ENCODE data around the gene EPHA1.
"Not testable (repeated sequence)": the region's sequence is repeated elsewhere in the genome, so short reads cannot be mapped to it uniquely, and the experiment has no call there.

Gene EPHA1

DNA sequence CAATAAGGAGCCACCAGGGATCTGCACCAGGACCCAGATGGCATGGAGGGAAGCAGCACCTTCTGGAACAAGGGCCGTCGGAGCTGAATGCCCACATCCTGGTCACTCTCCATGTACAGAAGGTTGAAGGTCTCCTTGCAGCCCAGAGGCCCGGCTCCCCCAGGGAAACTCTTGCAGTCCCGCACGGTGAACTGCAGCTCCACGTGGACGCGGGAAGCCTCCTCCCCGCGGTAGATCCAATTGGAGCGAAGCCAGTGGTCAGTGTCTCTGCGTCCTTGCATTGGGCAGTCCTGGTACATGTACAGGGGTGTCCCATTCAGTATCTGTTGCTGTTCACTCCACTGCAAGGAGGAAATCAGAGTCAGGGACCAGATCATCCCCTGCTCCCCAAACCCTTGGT lies 7.4 kb downstream of the EPHA1 start:
- no peak for DNase-seq

DNA sequence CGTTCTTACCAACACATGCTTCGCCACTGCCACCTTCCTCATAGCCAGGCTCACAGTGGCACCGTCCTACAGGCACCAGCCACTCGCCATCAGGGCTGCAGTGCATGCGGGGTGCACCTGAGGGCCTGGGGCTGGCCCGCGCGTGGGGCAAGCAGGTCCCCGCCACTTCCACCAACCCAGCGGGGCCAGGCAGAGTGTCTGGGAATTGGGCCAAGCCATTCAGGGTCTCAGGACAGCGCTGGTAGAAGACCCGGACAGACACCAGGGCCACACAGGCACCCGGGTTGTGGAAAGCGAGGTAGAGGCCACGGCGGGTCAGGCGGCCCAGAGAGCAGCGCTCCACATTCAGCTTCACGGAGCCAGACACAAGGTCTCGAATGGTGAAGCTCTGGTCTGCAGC lies 9.0 kb downstream of the EPHA1 start:
- no peak for DNase-seq

DNA sequence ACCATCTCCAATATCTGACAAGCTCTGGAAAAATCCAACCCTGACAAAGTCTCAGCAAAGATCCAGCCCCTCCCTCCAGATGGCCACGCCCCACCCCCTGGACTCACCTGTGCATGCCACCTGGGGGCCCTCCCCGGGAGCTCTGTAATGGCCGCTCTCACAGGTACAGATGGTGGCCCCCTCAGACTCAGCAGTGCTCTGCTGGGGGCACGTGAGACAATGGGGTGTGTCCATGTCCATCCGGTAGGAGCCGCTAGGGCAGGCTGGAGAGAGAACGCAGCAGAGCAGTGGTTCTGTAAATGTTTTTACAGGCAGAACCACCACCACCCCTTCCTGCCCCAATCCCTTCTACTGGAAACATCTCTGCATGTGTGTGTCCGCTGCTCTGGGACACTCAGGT lies 9.5 kb downstream of the EPHA1 start:
- DNase-seq: no peak

DNA sequence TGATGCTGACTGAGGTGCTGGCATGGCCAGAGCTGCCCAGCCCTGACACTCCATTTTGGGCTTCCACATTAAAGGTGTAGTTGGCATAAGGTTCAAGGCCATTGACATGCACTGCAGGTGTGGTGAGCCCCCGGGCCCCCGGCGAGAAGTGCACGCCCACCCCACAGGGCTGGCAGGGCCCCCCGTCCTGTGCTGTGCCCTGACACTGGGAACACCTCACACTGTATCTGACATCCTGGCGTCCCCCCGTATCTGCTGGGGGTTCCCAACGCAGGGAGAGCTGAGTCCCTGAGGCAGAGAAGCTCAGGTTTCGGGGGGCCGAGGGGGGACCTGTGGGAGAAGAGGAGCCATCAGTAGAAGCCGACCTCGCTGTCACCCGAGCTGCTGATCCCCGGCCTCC lies 10.0 kb downstream of the EPHA1 start:
- DNase-seq: no peak

DNA sequence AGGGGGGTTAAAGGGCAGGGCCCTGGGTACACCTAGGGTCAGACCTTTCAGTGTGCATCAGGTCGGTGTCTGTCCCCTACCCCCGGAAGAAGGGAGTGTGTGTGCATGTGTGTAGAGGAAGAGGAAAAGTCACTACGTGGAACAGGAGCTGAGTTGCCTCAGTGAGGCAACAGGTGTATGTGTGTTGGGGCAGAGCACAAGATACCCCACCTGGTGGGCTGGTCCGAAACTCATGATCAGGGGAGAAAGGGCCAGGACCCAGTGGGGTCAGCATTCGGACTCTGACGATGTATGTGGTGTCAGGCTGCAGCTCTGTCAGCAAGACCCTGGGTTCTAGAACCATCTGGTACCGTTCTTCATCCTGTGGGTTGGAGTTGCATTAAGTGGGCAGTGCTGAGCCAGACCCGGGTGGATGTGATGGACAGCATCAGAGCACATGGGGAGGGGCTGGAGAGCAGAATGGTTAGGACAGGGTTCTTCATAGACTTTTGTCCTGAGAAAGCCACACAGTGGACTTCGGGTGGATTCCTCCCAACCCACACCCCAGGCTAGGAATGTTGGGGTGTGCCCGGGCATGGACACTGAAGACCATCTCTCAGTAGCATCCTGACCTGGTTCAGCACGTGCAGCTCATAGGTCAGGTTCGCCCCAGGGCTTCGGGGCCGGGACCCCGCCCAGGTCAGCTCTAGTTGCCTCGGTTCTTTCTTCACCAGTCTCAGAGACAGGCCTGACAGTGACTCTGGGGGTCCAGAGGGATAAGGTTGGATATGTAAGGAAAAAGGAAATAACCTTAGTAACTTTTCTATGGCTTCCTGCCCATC lies 10.7 kb downstream of the EPHA1 start:
- no peak for DNase-seq

DNA sequence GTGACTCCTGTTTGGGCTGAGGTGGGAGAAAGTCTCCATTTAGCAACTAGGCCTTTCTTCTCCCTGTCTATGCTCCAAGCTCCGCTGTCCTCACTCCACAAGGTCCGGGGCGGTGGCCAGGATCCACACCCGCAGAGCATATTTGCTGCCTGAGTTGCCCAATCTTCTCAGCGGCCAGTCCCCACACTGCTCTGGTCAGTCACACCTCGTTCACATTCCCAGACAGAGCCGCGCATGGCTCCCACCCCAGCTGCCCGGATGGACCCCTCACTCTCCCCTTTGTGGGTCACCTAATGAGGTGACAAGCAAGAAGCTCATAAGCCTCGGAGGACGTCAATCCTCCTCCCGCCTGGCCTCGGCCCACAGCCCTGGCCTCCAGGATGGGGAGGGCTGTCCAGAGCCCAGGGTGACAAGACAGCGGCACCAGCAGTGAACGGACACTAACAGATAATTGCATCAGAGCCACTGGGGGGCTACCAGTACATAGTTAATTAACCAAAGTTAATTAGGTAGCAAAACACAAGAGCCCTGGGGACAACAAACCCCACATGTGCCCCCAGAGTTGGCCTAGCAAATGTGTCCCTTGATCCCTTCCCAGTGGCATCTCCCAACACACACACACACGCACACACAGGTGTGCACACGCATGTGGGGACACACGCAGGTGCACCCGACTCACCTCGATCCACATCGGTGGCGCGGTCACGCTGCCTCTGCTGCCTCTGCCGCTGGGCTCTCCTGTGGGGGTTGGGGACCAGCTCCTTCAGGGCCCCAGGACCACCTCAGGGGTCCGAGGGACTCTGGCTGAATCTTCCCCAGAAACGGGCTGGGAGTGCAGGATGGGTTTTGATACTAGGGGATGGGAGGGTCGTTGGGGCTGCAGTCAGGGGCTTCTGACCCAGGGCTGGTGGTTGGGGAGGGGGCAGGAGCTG lies 11.8 kb downstream of the EPHA1 start:
- DNase-seq: no peak

DNA sequence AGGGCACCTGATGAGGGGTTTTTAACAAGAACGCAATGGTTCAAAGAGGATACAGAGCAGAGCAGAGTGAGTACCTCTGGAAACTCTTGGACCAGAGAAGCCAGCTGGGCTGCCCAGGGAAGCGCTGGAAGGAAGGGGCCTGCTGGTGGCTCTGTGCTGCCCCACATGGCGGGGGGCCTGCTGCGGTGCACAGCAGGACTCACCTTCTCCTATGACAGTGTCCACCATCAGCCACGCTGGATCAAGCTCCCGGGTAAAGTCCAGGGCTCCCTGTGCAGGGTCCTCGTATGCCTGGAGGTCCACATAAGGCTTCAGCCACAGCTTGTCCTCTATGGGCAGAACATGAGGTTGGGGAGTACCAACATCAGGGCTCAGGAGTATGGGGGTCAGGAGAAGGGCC lies 12.5 kb downstream of the EPHA1 start:
- DNase-seq: no peak

DNA sequence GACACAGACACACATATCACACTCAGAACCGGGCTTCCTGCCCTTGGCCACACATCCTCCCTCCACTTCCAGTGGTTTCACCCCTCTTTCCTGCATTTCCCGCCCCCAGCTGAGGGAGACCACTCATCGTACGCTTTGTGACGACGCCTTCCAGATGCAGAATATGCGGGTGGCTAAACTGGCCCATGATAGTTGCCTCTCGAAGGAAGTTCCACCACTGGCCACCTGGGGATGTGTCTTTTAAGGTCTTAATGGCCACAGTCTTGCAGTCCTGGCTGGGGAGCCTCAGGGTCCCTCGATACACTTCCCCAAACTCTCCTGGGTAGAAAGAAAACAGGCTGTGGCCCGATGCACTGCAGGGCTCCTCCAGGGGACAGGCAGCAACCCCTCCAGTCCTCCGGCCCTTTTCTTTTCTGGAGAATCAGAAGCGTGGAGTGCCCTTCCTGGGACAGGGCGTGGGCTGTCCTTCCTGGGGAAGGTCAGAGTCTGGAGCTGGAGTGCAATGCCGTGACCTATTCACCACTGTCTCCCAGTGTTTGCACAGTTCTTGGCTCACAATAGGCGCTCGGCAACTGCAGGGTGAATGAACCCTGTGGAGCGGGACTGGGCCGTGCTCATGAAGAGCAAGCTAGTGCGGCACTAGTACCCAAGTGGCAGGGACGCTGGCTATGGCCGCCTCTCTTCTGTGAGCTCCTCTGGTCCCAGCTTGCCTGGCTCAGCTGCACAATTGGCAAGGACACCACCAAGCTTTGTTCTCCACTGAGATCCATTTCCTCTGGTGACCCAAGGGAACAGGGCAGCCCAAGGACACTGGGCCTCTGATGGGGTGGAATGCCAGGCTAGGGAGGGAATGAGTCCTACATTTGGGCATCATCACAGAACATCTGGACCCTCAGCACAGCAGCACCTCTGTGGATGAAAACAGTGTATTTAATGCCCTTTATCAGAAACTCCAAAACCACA lies 13.2 kb downstream of the EPHA1 start:
- peak; percentile 18 for DNase-seq

DNA sequence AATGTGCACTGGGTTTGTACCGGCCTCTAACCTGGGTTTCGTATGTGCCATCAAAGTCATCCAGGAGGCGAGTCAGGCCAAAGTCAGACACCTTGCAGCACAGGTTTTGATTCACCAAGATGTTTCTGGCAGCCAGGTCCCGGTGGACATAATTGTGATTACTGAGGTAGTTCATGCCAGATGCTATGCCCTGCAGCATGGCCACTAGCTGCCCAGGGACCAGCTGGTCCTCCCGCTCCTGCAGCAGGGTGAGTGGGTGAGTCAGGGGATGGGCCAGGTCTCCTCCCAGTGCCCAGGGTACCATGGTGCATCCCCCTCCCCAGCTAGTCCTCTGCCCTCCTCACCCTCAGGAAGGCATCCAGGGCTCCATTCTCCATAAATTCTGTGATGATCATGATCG lies 13.9 kb downstream of the EPHA1 start:
- no peak for DNase-seq

DNA sequence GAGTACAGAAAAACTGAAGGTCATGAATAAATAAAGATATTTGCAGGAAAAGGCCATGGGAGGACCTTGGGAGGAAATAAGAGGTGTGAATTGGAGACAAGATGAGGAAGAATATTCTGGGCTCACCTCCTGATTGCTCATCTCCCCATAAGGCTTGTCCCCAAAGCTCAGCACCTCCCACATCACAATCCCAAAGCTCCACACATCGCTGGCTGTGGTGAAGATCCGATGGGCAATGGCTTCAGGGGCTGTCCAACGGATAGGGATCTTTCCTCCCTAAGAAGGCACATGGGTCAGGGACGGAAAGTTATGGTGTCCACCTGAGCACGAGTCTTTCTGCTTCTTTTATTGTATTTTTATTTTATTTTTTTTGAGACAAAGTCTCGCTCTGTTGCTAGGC lies 14.6 kb downstream of the EPHA1 start:
- no peak for DNase-seq

DNA sequence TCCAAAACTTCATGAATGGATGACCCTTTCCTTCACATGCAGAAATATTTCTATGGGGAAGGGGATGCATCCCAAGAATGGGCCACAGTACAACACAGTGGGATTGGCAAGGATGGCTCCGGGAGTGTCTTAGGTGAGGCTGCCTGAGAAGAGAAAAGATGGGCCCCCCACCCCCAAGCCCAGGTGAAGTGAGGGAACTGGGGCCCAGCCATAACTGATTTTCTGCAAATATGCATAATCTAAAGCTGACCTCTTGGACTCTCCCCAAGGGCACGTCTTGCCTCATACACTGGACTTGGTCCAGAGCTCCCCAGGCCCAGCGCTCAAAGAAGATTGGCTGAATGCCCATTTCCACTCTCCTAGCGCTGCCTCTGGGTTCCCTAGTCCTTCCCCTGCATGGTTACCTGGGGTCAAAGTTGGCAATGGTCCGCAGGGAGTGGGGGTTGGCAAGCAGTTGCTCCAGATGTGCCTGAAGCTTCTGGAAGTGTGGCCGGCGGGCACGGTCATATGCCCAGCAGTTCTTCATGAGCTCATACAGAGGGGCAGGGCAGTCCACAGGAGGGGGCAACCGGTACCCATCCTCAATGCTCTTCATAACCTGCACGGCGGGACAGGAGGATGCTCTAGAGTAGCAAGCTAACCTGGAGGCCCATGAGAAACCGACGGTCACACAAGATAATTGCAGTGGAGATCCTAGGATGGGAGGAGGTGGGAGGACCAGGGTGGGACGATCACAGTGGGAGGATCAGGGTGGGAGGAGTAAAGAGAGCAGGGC lies 15.2 kb downstream of the EPHA1 start:
- DNase-seq: no peak

DNA sequence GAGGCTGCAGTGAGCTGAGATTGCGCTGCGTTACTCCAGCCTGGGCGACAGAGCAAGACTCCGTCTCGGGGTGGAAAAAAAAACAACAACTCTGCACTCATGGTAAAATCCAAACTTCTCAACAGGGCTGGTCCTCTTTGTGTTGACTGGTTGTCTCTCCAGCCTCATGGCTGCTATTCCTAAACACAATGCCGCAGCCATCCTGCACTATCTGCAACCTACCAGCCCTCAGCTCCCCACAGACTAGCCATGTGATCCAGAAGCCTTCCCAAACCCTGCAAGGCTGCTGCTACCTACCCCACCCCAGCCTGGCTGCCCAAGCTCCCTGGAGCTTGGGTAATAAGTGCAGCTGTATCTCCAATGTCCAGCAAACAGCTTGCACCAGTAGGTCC lies 15.8 kb downstream of the EPHA1 start:
- no peak for DNase-seq

DNA sequence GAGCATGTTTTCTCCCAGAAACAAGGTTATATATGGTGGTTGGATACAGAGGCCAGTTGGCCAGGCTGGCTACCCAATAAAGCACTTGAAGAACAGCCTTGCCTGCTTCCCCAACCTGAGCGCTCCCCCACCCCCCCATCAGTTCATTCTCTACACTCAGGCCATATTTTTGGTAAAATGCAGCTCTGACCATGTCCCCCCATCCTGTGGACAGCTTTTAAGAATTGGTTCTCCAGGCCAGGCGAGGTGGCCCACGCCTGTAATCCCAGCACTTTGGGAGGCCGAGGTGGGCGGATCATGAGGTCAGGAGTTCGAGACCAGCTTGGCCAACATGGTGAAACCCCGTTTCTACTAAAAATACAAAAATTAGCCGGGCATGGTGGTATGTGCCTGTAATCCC lies 16.2 kb downstream of the EPHA1 start:
- not testable (repeated sequence) for DNase-seq

DNA sequence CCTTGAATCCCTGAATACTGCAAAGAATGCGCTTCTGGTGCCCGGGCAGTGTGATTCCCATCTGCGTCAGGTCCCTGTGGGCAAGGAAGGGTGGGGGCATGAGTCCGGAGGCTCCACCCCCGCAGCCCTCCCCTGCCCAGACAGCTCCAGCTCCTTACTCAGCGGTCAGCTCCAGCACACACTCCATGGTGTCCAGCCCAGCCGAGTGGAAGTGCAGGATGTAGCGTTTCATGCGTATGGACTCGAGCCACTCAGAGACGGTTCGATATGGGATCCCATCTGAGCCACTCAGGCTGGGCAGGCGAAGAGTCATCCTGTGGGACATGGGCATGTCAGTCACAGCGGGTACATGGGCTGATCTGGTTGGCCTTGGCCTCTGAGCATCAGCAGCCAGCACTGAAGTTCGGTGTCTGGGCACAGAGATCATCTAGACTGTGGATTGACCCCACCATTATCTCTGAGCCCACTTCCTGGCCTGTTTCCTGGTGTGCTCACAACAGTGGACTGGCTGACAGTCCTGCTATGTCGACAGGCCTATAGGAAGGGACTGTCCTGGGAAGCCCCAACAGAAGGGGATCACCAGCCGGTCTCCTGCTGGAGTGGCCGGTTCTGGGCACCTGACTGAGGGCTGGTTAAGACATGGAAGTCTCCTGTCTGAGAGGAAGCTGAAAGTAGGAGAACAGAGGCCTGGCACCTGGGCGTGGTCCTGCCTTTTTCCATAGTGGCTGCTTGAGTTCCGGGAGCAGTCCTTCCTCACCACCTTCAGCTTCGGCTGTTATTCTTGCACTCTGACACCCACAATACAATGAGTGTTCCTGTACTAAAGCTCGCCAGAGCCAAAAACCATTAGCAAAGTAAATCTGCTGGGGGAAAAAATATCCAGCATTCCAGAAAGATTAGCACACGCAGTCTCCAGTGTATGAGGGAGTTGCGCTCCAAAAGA lies 16.9 kb downstream of the EPHA1 start:
- no peak for DNase-seq

DNA sequence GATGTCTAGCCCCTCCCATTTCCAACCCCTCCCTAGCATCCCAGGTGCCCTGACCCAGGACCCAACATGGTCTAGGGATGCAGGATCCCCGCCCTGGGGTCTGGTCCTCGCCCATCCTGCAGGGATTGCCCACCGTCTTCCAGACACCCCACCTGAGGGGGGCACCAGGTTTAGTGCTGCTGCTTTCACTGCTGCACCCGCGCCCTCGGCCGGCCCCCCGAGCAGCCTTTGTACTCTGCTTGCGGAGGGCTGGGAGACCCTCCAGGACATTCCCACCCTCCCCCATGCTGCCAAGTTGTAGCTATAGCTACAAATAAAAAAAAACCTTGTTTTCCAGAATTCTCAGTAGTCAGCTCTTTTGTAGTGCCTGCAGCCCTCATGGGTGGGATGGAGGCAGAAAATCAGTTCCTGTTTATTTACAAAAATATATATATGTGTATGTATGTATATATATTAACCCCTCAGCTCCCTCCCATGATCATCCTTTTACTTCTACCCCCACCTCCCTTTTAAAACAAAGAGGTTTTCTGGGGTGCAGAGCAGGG lies 17.8 kb downstream of the EPHA1 start:
- DNase-seq: no peak

DNA sequence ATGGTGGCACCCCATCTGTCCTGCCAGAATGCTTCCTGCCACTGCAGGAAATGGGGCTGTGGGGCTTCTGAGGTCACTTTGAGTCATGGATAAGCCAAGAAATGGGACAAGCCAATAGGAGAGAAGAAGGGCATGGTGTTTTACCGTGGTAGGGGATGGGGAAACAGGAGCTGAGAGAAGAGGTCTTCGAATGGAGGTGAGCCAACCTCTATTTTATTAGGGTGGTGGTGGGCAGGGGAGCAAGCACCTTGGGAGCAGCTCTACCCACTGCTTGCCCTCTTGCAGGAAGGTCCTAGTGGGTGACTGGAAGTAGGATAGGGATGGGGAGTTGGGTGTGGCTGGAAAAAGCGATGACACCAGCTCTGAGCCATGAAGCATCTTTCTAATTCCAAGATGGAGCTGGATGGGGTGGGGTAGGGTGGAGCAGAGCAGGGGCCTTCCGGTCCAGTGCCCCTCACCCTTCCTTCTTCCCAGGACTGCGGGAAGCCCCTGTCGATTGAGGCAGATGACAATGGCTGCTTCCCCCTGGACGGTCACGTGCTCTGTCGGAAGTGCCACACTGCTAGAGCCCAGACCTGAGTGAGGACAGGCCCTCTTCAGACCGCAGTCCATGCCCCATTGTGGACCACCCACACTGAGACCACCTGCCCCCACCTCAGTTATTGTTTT lies 18.4 kb downstream of the EPHA1 start:
- DNase-seq: no peak

DNA sequence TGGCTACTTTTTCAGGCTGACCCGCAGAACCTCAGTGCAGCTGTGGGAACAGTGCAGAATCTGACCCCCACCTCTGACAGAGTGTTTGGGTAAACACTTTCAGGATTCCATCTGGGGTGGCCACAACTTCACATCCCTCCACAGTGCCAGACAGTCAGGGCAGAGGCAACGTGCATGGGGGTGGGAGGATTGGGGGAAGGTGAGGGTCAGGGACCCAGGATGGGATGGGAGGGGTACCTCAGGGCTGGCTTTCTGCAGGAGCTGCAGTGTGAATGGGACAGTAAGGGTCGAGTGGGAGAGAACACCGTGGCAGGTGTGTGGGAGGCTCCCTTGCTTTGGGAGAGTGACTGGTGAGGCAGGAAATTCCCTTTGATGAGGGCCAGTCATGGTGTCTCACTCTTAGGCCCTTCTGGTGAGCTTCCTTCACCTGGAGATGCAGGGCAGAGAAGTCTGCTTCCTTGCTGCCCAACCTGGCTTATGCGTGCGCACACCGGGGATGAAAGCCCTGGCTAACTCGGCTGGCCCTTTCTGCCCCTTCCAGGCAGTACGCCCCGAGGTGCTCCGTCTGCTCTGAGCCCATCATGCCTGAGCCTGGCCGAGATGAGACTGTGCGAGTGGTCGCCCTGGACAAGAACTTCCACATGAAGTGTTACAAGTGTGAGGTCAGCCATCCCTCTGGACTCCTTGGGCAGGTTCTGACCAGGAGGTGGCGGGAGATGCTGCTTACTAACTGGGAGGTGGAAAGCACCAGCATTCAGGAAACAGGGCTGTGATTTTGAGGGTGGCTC lies 19.1 kb downstream of the EPHA1 start:
- no peak for DNase-seq

DNA sequence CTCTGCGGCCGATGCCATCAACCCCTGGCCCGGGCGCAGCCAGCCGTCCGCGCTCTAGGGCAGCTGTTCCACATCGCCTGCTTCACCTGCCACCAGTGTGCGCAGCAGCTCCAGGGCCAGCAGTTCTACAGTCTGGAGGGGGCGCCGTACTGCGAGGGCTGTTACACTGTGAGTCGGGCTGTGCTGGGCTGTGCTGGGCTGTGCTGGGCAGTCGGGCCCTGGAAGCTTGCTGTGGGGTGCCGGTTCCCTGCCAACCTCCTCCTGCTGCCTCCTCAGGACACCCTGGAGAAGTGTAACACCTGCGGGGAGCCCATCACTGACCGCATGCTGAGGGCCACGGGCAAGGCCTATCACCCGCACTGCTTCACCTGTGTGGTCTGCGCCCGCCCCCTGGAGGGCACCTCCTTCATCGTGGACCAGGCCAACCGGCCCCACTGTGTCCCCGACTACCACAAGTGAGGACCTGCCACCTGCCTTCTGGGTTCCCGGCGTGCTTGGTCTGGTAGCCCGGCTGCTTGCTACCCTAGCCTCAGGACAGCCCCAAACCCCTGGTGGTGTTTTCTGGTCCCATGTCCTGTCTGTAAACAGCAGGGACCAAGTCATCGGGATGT lies 20.1 kb downstream of the EPHA1 start:
- DNase-seq: no peak

DNA sequence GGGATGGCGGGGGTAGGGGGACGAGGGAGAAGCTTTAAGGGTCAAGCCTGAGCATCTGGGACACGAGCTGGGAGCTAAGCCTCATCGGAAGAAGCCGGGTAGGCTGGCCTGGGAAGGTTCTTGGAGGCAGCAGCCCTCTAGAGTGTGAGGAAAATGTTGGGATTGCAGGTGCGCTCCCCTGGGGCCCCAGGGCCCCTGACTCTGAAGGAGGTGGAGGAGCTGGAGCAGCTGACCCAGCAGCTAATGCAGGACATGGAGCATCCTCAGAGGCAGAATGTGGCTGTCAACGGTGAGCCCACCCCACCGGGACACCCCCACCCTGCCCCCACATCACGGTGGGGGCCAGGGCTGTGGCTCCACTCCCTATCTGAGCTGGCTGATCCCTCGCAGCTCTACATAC lies 20.6 kb downstream of the EPHA1 start:
- no peak for DNase-seq

Data from NCI-H345 (cell line).